GM23248 (cell line): ENCODE results near the gene APLP2. TPM values are rescaled to one million over a fixed set of nuclear protein-coding genes. Genes with fewer than 3 reads are reported as not detected.
"Not testable (repeated sequence)": the region's sequence is repeated elsewhere in the genome, so short reads cannot be mapped to it uniquely, and the experiment has no call there.

ENCODE experiments used
- DNase-seq: peaks from one replicate; pipeline ENCODE4 v3.0.0-alpha.2; 2015
- H2AFZ ChIP-seq: fragments of 200-600 bp; sonication (generic); 2 replicates; pipeline ENCODE4 v1.6.1; 2016; ENCODE audit warnings: antibody characterized with exemption
- H3F3A ChIP-seq: fragments of 200-600 bp; sonication (generic); 2 replicates; pipeline ENCODE4 v1.6.1; 2016; ENCODE audit warnings: mild to moderate bottlenecking, antibody characterized with exemption, mixed run types; ENCODE audit not compliant: insufficient read depth
- H3K27ac ChIP-seq: fragments of 200-600 bp; sonication (generic); 2 replicates; pipeline ENCODE4 v1.5.1; 2016; ENCODE audit warnings: mild to moderate bottlenecking
- H3K27me3 ChIP-seq: fragments of 200-600 bp; sonication (generic); replicated peaks from 2 replicates; pipeline ENCODE4 v1.6.1; 2016; ENCODE audit warnings: mild to moderate bottlenecking; ENCODE audit not compliant: insufficient read depth
- H3K36me3 ChIP-seq: fragments of 200-600 bp; sonication (generic); 2 replicates; pipeline ENCODE4 v1.6.1; 2016; ENCODE audit warnings: low read depth, mild to moderate bottlenecking
- H3K4me1 ChIP-seq: fragments of 200-600 bp; sonication (generic); 2 replicates; pipeline ENCODE4 v1.6.1; 2016; ENCODE audit warnings: mild to moderate bottlenecking; ENCODE audit not compliant: insufficient read depth
- H3K4me2 ChIP-seq: fragments of 200-600 bp; sonication (generic); one replicate; pipeline ENCODE4 v1.6.1; 2016; ENCODE audit warnings: mild to moderate bottlenecking; ENCODE audit not compliant: unreplicated experiment
- H3K4me3 ChIP-seq: fragments of 200-600 bp; sonication (generic); 2 replicates; pipeline ENCODE4 v1.5.1; 2016; ENCODE audit warnings: mild to moderate bottlenecking
- H3K79me2 ChIP-seq: fragments of 200-600 bp; sonication (generic); 2 replicates; pipeline ENCODE4 v1.6.1; 2016; ENCODE audit warnings: mild to moderate bottlenecking; ENCODE audit not compliant: insufficient read depth
- H3K9ac ChIP-seq: fragments of 200-600 bp; sonication (generic); 2 replicates; pipeline ENCODE4 v1.6.1; 2016; ENCODE audit warnings: mild to moderate bottlenecking
- H3K9me2 ChIP-seq: fragments of 200-600 bp; sonication (generic); 2 replicates; pipeline ENCODE4 v1.6.1; 2016; ENCODE audit warnings: mixed run types, mild to moderate bottlenecking, moderate library complexity; ENCODE audit not compliant: insufficient read depth
- H3K9me3 ChIP-seq: fragments of 200-600 bp; sonication (generic); one replicate; pipeline ENCODE4 v1.6.1; 2017; ENCODE audit warnings: low read depth
- H4K20me1 ChIP-seq: fragments of 200-600 bp; sonication (generic); 2 replicates; pipeline ENCODE4 v1.6.0; 2016; ENCODE audit not compliant: insufficient read depth
- EZH2 ChIP-seq: fragments of 200-600 bp; sonication (generic); IDR thresholded peaks from 2 replicates; pipeline ENCODE4 v1.6.1; 2018; ENCODE audit warnings: antibody characterized with exemption, mild to moderate bottlenecking; ENCODE audit not compliant: insufficient read depth, poor library complexity, severe bottlenecking
- EZH2phosphoT487 ChIP-seq: fragments of 200-600 bp; sonication (generic); IDR thresholded peaks from 2 replicates; pipeline ENCODE4 v1.6.1; 2018; ENCODE audit warnings: antibody characterized with exemption, moderate library complexity, mild to moderate bottlenecking, low read depth; ENCODE audit not compliant: insufficient read depth
- WGBS, 2 experiments: methylation state at CpG; one replicate each; pipeline ENCODE4 v1.1.6; 2015 to 2017; ENCODE audit warnings: low lambda C conversion rate in 2 of 2, low coverage in 1 of 2; ENCODE audit errors: missing lambda C conversion rate in 2 of 2; 5-methylcytosine and 5-hydroxymethylcytosine counted together
- in situ Hi-C: fragments of 300-500 bp; cut with MboI; formaldehyde crosslinking; loops from 2 replicates; pipeline ENCODE4 v1.15.0; 2020
- polyA plus RNA-seq: library from polyadenylated mRNA; unstranded; fragments of >200 nt; fragmentation: Nextera tagmentation; extraction: Ambion mirVana; gene quantifications from 2 replicates; pipeline ENCODE4 v1.2.1, GENCODE V29; 2016
- total RNA-seq: library from RNA; depleted of rRNA; stranded (reverse); fragments of >200 nt; shearing (Covaris generic); gene quantifications from 2 replicates; pipeline ENCODE4 v1.2.3, GENCODE V29; 2014

Gene APLP2
- total and polyA plus RNA-seq, 2 experiments from 2014 or later, result 377 to 390 TPM

DNA sequence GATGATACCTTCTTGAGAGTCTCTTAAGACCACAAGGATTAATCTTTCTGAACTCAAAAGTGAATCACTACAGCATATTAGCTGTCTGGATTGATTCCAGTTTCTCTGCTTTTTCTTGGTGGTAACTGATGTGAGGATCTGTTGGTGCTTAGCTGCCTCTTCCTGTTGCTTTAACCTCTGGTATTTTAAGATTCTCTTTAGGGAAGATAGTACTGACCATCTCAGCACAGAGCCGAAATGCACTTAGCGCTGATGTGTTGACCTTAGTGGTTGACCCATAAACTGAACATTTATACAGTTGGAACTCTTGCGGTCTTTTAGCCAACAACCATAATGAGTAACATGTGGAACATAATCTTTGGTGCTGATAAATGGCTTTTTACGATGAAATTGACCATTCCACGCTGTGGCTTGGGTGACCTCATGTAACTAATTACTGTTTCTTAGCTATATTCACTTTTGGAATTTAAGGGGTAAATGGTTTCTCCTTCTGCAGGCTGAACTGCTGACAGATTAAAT lies 33.7 kb downstream of the APLP2 start:
- Histone ChIP-seq H2AFZ (no peak overlapping the region), H3K79me2 (peaks cover 73% of the 10 kb centered on the region), H3K4me3 (peak overlapping the region; percentile 3; the same call in 1 of the 2 replicates), H3K4me2 (peak overlapping the region; percentile 25), H4K20me1 (peaks cover 65% of the 10 kb centered on the region), H3K27me3 (peaks cover 31% of the 10 kb centered on the region), H3K36me3 (no peaks in the 10 kb centered on the region), H3K9ac (no peak overlapping the region), H3F3A (peaks cover 22% of the 10 kb centered on the region), H3K4me1 (peaks cover 19% of the 10 kb centered on the region), H3K27ac (no peak overlapping the region), H3K9me2 (no peaks in the 10 kb centered on the region), H3K9me3 (no peaks in the 10 kb centered on the region)
- peak; percentile 90 for DNase-seq
- in situ Hi-C loops, result no loop called here
- peak; percentile 100 for TF ChIP-seq EZH2phosphoT487
- TF ChIP-seq EZH2, result no peak
- 0 to 1% methylated on average over 5 of the region's 5 CpGs for WGBS, 2 experiments

GRCh38 chr11:130106381-130106780 lies 36.7 kb downstream of the APLP2 start:
- Histone ChIP-seq H3K9ac (no peak overlapping the region), H3K79me2 (peaks cover 44% of the 10 kb centered on the region), H3K9me3 (no peaks in the 10 kb centered on the region), H3K27me3 (peaks cover 31% of the 10 kb centered on the region; the same call in 1 of the 2 replicates), H3K27ac (no peak overlapping the region), H4K20me1 (peaks cover 61% of the 10 kb centered on the region), H3F3A (peaks cover 22% of the 10 kb centered on the region), H3K4me1 (peaks cover 19% of the 10 kb centered on the region), H2AFZ (no peak overlapping the region), H3K4me3 (no peak overlapping the region), H3K9me2 (no peaks in the 10 kb centered on the region), H3K4me2 (no peak overlapping the region), H3K36me3 (no peaks in the 10 kb centered on the region)
- no peak for TF ChIP-seq EZH2
- no peak for TF ChIP-seq EZH2phosphoT487
- DNase-seq, result no peak
- WGBS, 2 experiments, result 98% methylated on average over 5 of the region's 5 CpGs
- in situ Hi-C loops, result no loop called here

DNA sequence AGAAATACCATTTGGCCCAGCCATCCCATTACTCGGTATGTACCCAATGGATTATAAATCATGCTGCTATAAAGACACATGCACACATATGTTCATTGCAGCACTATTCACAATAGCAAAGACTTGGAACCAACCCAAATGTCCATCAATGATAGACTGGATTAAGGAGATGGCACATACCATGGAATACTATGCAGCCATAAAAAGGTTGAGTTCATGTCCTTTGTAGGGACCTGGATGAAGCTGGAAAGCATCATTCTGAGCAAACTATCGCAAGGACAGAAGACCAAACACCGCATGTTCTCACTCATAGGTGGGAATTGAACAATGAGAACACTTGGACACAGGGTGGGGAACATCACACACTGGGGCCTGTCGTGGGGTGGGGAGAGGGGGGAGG lies 39.0 kb downstream of the APLP2 start:
- H3K9ac ChIP-seq, H3K9me2 ChIP-seq, H3K4me3 ChIP-seq, H3K4me1 ChIP-seq, DNase-seq, H2AFZ ChIP-seq, H3K4me2 ChIP-seq, H3K9me3 ChIP-seq, in situ Hi-C loops, H3K27ac ChIP-seq: not testable (repeated sequence)
- Histone ChIP-seq H3K79me2 (peaks cover 32% of the 10 kb centered on the region), H3K27me3 (0 out of 2 replicates have a peak, but pooled peaks cover 18% of the 10 kb centered on the region), H3F3A (peaks cover 12% of the 10 kb centered on the region), H4K20me1 (peaks cover 43% of the 10 kb centered on the region), H3K36me3 (peaks cover 14% of the 10 kb centered on the region; the same call in 1 of the 2 replicates)
- WGBS, 2 experiments, result 96 to 97% methylated on average over 3 to 4 of the region's 4 CpGs

- Histone ChIP-seq H3K36me3 (peaks cover 14% of the 10 kb centered on the region; the same call in 1 of the 2 replicates), H3F3A (peaks cover 5% of the 10 kb centered on the region), H3K27ac (no peak overlapping the region), H2AFZ (no peak overlapping the region), H3K9me2 (no peaks in the 10 kb centered on the region), H3K4me1 (no peaks in the 10 kb centered on the region), H4K20me1 (peaks cover 36% of the 10 kb centered on the region), H3K79me2 (peaks cover 31% of the 10 kb centered on the region), H3K9me3 (no peaks in the 10 kb centered on the region), H3K27me3 (0 out of 2 replicates have a peak, but pooled peaks cover 18% of the 10 kb centered on the region), H3K4me2 (no peak overlapping the region), H3K4me3 (no peak overlapping the region), H3K9ac (no peak overlapping the region)
- WGBS, 2 experiments, result 97 to 100% methylated on average over 2 of the region's 2 CpGs
- DNase-seq, result no peak
- TF ChIP-seq EZH2phosphoT487 (no peak), EZH2 (no peak)
- in situ Hi-C loops, result no loop called here
Observed at GRCh38 chr11:130109386-130109785, 39.7 kb downstream of the APLP2 start.
